SKM-1 (cell line): ENCODE data around the gene RAPGEF2.
"Not testable (repeated sequence)": the region's sequence is repeated elsewhere in the genome, so short reads cannot be mapped to it uniquely, and the experiment has no call there.

ENCODE experiments used
- DNase-seq: peaks from one replicate; lab custom pipeline; 2025; ENCODE audit not compliant: unreplicated experiment; lab: John Stamatoyannopoulos, UW

RAPGEF2 gene

DNA sequence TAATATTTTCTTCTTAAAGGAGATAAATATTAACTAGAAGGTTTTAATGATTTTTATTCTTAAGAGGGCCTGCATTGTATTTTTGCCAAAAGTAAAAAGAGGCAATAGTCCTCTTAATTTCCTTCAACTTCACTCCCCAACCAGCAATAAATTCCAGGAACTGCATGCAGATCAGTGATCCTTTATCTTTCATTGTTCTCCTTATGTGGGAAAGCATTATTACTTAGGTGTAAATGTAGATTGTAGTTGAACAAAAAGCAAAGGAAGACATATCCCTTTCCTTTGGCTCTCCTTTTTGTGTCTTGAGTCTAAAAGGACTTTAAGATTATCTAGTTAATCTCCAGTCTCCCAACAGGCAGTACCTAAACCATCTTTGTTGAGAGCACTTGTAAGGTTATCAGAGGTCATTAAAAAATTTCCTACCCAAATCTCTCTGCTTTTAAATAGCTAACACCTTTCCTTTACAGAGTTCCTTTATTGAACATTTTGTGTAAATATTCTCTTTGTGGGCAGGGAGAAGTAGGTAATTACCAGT lies 55.3 kb downstream of the RAPGEF2 start:
- no peak for DNase-seq

DNA sequence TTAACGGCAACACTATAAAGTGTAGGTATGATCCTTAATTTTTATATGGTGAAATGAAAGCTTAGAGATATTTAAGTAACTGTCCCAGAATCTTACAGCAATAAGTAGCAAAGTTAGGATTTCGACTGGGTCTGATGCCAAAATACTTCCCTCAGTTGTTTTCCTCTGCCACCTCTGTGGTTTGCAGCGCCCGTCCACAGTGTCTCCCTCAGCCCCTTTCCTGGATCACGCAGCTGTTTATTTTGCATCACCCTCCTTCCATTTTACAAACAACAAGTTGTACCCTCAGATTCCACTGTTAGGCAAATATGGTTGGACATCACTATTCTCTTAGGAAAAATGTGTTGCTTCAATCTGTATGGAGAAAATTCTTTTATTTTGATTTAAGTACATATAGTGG lies 56.1 kb downstream of the RAPGEF2 start:
- no peak for DNase-seq

DNA sequence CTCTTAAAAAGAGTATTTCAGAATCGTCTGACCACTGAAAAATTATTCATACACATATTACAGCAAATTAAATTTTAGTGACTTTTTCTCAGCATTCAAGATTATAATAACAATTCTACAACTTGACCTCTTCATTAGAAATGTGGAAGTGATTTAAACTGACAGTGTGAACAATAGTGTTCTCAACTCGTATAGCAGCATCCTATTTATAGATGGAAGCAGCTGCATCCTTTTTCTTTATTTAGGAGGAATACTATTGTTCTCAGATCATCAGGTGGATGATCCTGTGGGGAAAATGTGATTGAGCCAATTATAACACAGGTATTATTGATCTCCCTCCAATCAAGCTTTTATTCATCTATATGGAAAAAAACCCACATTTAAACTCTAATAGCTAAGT lies 56.7 kb downstream of the RAPGEF2 start:
- no peak for DNase-seq

DNA sequence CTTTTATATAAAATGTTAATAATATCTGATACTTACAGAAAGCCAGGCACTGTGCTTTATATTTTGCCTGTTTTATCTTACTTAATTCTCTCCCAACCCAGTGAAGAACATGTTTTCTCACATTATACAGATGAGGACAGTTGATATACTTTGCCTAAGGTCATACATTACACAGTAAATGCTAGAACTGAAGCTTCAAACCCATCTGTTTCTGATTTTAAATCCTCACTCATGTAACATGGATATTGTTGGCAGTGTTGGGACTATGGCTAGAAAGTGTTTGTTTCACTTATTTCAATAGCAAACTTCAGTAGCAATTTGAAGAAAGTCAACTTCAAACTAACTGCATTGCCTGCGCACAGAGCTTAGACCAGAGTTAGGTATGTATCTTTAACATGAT lies 57.4 kb downstream of the RAPGEF2 start:
- DNase-seq, result no peak

DNA sequence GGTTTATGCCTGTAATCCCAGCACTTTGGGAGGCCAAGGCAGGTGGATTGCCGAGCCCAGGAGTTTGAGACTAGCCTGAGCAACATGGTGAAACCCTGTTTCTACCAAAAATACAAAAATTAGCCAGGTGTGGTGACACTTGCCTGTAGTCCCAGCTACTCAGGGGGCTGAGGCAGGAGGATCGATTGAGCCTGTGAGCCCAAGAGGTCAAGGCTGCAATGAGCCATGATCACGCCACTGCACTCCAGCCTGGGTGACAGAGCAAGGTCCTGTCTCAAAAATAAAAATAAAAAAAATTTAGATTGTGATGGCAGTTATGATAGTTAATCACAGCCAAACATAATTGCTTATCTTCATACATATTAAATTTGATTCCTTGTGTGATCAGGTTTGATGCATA lies 58.6 kb downstream of the RAPGEF2 start:
- DNase-seq, result not testable (repeated sequence)

DNA sequence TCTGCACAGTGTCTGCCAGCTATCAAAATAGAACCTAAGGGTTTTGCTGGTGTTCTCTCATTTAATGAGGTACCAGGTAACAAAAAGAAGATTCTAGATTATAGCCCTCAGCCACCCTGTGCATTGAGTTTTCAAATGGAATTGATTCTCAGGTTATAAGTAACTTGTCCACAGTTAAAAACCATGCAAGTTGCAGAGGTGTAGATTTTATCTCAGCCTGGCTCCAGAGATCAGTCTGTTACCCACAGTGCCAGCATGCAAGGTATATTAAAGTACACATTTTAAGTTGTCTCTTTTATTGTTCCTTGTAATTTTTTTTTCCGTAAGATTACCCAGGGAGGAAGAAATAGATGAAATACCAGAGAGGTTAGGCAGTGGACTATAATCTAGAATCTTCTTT lies 59.7 kb downstream of the RAPGEF2 start:
- no peak for DNase-seq

DNA sequence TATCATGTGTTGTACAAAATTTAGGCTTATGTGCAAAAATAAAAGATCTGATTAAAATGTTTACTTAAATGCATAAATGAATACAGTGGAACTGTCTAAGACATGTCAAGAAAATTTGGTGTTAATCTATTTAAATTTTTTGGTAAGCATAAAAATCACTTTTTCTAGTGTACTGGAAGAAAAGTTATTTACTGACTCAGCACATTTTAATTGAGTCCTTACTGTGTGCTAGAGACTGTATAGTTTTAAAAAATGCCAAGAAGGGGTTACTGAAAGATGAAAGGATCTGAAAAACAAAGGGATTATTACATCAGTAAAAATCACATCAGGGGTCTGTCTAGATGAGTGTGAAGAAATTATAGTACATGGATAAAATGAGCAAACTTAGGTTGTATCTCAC lies 60.6 kb downstream of the RAPGEF2 start:
- no peak for DNase-seq

DNA sequence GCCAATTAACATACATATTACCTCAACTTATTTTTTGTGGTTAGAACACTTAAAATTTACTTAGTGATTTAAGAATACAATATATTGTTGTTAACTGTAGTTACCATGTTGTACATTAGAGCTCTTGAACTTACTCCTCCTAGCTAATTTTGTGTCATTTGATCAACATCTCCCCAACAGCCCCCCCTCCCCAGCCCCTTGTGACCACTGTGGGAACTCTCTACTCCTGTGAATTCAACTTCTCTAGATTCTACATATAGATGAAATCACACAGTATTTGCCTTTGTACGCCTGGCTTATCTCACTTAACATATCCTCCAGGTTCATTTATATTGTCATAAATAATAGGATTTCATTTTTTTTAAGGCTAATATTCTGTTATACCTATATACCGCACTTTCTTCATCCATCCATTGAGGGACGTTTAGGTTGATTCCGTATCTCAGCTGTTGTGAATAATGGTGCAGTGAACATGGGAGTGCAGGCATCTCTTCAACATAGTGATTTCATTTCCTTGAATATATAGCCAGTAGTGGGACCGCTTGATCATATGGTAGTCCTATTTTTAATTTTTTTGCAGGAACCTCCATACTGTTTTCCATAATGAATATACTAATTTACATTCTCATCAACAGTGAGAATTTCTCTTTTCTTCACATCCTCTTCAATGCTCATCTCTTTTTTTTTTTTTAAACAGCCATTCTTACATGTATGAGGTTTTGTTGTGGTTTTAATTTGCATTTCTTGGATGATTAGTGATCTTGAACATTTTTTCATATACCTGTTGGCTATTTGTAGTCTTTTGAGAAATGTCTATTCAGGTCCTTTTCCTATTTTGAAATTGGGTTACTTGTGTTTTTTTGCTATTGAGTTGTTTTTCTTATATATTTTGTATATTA lies 66.8 kb downstream of the RAPGEF2 start:
- no peak for DNase-seq

DNA sequence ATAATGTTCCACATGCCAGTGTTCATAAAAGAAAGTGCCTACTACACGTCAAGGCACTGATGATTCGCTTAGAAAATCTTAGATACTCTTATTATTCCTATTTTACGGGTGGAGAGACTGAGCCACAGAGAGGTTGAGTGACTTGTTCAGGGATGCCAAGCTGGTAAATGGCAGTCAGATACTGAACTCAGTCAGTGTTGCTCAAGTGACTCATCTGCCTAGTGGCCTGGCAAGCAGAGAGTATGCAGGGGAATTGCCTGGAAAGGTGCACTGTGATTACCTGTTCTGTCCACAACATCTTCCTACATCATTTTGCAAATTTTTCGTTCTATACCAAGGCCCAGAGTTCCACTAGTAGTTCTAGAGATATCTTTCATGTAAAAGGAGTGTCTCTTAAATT lies 68.4 kb downstream of the RAPGEF2 start:
- no peak for DNase-seq

DNA sequence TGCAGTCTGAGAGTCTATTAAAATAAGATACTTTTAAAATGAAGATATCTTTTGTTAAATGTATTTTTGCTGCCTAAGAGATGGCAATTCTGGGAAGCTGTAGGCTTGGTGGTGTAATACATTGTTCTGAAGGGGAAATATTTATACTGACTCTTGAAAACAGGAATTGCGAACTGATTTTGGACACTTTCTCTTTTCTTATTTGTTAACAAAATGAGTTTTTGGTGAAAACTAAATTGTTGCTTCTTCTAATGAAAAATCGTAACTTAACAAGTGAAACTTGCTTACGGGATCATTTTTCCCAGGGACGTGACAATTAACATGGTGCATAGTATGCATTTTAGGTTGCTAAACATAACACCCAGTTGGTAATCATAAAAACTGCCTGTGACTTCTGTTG lies 71.0 kb downstream of the RAPGEF2 start:
- no peak for DNase-seq

DNA sequence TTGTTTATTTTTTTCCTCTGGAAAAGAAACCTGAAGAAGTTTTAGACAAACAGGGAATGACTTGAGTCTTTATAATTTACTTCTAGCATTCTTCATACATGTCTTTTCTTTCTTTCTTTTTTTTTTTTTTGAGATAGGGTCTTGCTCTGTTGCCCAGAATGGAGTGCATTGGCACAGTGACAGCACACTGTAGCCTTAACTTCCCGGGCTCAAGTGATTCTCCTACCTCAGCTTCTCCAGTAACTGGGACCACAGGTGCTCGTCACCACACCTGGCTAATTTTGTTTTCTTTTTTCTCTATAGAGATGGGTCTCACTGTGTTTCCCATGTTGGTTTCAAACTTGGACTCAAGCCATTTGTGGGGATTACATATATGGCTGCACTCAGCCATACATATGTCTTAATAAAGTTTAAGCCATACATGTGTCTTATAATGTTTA lies 71.8 kb downstream of the RAPGEF2 start:
- no peak for DNase-seq

DNA sequence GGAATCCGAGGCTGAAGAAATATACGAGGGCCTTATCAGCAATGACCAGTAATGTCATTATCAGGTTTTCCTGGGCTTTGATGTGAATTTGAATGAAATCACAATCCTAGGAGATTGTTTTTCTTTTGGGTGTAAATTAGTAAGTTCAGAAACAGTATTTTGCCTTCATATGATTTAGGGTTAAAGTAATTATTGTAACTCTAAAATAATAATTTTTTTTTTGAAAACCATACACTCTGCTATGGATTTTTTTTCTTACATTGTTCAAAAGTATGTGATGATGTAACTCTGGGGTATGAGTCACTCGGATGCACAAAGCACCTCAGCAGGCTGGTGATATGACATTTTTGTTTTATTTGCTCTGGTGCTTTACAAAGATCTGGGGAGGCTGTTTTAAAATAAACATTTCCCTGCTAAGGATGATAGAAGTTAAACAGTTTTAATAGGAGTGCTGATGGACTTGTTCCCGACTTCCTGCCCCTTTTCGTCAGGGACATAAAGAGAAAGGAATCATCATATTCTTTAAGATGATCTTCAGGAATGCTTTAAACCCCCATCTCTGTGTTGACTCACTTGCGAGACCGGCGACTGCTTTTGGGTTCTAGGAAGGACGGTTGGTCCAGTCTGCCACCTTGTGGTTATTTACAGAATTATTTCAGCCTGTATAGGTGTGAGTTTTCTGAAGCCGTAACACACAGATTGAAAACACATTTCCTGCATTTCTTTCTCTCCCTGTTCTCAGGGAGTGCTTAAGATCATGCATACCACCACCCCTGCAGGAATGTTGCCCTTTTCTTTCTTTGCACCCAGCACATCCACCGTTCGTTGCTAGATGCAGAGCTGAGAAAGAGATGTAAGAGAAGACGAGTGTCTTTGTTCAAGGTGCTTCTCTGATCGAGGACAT lies 72.5 kb downstream of the RAPGEF2 start:
- peak; percentile 81 for DNase-seq

DNA sequence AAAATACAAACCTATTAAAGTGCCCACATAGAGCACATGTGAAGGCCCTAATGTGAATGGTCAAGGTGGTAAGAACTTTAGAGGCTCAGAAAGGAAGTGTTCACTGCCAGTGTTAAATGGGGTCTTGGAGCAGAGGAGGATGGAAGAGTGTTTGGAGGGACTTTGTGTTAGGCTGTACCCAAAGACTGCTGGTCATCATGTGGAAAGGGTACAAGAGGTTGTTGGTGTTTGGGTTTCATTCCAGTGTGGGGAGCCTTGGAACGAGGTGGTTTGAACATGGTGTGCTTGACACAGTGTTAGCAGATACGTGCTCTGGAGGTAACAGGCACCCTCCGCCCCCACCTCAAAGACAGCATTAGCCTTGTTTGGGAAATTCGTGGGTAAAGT lies 73.1 kb downstream of the RAPGEF2 start:
- no peak for DNase-seq

DNA sequence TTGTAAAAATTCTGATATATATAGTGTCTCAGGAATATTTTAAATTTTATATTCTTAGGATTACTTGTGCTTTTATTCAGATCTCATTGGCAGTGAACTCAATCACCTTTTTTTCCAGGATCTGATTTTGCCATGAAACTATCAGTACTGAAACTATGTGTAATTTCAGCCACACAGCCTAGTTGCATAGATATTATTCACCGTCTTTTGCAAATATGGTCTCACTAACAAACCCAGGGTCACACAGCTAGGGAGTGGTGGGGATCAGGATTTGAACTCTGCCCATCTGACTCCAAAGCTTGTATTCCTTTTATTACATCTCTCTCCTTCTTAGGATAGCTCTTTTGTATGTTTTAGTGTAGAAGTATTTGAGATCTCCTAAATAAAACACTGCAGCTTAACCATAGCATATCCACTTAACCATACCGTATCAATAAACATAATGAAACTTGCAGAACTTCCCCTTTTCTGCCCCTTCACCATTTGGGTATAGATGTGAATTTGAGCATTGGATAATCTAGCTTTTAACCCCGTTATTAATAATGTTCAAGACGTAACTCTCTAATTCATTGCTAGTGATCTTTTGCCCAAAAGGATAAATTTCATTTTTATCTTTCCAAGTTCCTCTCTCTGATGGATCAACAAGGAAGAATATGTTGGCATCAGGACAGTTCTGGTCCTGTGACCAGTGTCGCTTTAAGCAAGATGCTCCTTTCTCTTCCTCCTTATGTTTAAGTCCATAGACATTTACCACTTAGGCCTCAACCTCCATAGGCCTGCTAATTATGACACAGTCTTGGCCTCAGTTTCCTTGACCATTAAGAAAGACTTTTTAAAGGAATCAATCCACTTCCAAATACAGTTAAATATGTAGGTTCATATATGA lies 74.6 kb downstream of the RAPGEF2 start:
- DNase-seq, result no peak

DNA sequence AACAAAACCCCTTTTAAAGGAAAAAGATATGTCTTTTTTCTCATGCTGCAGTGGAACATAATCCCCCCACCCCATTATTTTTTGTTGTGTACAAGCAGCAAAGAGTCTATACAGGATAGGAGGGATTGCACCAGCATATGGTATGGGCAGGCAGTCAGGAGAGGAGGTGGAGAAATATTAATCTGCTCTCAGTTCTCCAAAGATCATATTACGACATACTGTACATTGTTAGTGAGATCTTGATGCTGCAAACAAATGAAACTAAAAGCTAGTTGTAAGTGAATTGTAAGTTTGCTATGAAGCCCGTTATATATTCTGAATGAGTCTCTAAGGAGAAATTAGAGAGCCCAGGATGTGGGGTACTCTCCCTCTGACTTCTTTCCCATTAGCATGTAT lies 75.3 kb downstream of the RAPGEF2 start:
- peak; percentile 14 for DNase-seq

DNA sequence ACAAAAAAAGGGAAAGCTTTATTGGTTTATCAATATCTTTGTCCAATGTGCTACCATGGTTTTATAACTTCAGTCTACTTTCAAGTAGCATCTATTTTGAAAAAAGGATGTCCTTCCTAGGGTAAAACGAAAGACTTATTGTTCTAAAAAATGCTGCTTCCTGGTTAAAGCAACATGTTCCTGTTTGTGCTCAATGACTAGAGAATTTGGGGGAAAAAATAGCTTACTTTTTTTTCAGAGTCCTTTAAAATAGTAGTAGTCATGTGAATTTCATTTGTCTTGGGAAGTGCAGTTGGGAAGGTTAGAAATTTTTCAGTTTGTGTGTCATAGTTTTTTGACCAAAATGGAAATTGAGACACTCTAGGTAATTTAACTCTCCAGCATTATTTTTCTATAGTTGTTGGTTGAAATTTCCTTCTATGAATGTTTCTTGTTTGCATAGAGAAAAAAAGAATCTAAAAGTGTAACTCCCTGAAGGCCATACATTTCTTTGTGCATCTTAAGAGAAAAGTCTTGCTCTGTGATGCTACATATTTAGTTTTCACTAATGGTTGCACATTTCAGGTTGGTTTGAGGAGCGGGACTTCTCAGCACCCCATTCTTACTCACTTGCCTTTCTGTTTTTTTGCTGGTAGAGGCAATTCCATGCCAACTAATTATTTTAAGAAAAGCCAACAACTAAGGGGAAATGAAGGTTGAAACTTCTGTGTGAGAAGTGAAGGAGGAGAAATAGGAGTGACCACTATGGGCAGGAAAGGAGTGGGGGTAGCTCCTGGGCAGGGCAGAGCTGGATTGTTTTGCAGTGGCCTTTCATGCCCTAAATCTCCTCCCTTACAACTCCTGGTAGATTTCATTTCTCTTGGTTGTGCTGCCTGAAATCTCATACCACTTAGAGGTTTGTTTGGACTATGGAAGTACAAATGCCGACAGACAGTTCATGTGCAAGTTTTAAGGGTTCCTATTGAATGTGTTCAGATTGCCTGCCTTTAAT lies 76.4 kb downstream of the RAPGEF2 start:
- no peak for DNase-seq

DNA sequence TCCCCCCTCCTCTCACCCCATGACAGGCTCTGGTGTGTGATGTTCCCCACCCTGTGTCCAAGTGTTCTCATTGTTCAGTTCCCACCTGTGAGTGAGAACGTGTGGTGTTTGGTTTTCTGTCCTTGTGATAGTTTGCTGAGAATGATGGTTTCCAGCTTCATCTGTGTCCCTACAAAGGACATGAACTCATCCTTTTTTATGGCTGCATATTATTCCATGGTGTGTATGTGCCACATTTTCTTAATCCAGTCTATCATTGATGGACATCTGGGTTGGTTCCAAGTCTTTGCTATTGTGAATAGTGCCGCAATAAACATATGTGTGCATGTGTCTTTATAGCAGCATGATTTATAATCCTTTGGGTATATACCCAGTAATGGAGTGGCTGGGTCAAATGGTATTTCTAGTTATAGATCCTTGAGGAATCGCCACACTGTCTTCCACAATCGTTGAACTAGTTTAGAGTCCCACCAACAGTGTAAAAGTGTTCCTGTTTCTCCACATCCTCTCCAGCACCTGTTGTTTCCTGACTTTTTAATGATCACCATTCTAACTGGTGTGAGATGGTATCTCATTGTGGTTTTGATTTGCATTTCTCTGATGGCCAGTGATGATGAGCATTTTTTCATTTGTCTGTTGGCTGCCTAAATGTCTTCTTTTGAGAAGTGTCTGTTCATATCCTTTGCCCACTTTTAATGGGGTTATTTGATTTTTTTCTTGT lies 81.2 kb downstream of the RAPGEF2 start:
- not testable (repeated sequence) for DNase-seq

DNA sequence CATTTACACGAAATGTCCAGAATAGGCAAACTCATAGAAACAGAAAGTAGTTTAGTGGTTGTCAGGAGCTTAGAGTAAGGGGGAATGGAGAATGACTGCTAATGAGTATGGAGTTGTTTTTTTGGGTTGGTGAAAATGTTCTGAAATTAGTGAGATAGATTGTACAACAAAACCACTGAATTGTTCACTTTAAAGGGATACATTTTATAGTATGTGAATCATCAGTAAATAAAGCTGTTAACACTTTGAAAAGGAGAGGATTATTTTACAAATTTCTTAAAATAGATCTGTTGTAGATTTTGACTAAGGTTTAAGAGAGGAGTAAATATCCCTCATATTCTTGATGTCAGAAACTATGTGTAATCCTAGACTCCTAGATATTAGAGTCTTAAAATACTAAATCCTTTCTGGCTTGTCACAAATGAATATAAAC lies 82.7 kb downstream of the RAPGEF2 start:
- DNase-seq, result no peak

DNA sequence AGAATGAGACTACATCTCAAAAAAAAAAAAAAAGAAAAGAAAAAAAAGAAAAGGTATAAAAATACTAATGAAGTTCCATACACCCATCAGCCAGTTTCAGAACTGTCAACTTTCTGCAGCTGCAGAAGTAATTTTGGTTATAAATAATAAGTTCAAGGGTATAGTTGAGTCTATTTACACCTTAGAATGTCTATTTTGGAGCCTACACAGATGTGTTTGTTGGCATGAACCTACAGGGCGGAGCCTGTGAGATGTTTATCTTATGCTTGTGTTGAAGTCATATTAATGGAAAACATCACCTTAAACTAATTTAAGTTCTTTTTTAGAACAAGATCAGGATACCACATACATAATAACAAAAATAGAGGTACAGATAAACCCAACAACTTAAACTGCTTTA lies 85.8 kb downstream of the RAPGEF2 start:
- no peak for DNase-seq
